Tongue (tissue), 2 donors: ENCODE results near the gene IL17RD. TPM values are rescaled to one million over a fixed set of nuclear protein-coding genes. Genes with fewer than 3 reads are reported as not detected.
"Not testable (repeated sequence)": the region's sequence is repeated elsewhere in the genome, so short reads cannot be mapped to it uniquely, and the experiment has no call there.

Experiments
- DNase-seq: peaks from one replicate; pipeline ENCODE4 v3.0.0-alpha.2; 2015
- total RNA-seq: library from RNA; depleted of rRNA; stranded (reverse); fragments of >200 nt; gene quantifications from one replicate; pipeline ENCODE4 v1.2.3, GENCODE V29; 2014

The IL17RD gene
- total RNA-seq, 1 donor from 2014 or later = 46.1 TPM

- no peak for DNase-seq
Measured at GRCh38 chr3:57093489-57093888, 71.7 kb downstream of the IL17RD start.

GRCh38 chr3:57091521-57092273 is 73.5 kb downstream of the IL17RD start:
- DNase-seq = peak; percentile 86

- no peak for DNase-seq
Measured at GRCh38 chr3:57089043-57089442, 76.1 kb downstream of the IL17RD start.

GRCh38 chr3:57088503-57088902 is 76.7 kb downstream of the IL17RD start:
- no peak for DNase-seq

GRCh38 chr3:57087361-57088092 is 77.6 kb downstream of the IL17RD start:
- DNase-seq = no peak

- DNase-seq = no peak
Measured at GRCh38 chr3:57086201-57086600, 79.0 kb downstream of the IL17RD start.

- DNase-seq = no peak
Measured at GRCh38 chr3:57085211-57085610, 79.9 kb downstream of the IL17RD start.

GRCh38 chr3:57083266-57083995 is 81.7 kb downstream of the IL17RD start:
- DNase-seq = not testable (repeated sequence)

GRCh38 chr3:57082481-57082880 is 82.7 kb downstream of the IL17RD start:
- no peak for DNase-seq

- no peak for DNase-seq
Measured at GRCh38 chr3:57081173-57081572, 84.0 kb downstream of the IL17RD start.

GRCh38 chr3:57080171-57080570 is 85.0 kb downstream of the IL17RD start:
- peak; percentile 63 for DNase-seq

GRCh38 chr3:57079474-57079831 is 85.7 kb downstream of the IL17RD start:
- DNase-seq = no peak

- peak; percentile 81 for DNase-seq
Measured at GRCh38 chr3:57078635-57079473, 86.3 kb downstream of the IL17RD start.

- peak; percentile 54 for DNase-seq
Measured at GRCh38 chr3:57078344-57078634, 86.9 kb downstream of the IL17RD start.

GRCh38 chr3:57077630-57078343 is 87.4 kb downstream of the IL17RD start:
- no peak for DNase-seq

GRCh38 chr3:57076422-57076951 is 88.7 kb downstream of the IL17RD start:
- no peak for DNase-seq

GRCh38 chr3:57074135-57074534 is 91.0 kb downstream of the IL17RD start:
- no peak for DNase-seq

GRCh38 chr3:57073628-57074027 is 91.5 kb downstream of the IL17RD start:
- no peak for DNase-seq

- peak; percentile 79 for DNase-seq
Measured at GRCh38 chr3:57069503-57069902, 95.7 kb downstream of the IL17RD start.

- peak; percentile 58 for DNase-seq
Measured at GRCh38 chr3:57068437-57069089, 96.6 kb downstream of the IL17RD start.

- no peak for DNase-seq
Measured at GRCh38 chr3:57066471-57066870, 98.7 kb downstream of the IL17RD start.
